SKM-1 (cell line): ENCODE measurements around the gene KRTAP2-1.
"Not testable (repeated sequence)": the region's sequence is repeated elsewhere in the genome, so short reads cannot be mapped to it uniquely, and the experiment has no call there.

Experiments
- DNase-seq: peaks from one replicate; lab custom pipeline; 2025; ENCODE audit not compliant: unreplicated experiment; lab: John Stamatoyannopoulos, UW

Gene KRTAP2-1

GRCh38 chr17:41013606-41014005, 33.5 kb downstream of the KRTAP2-1 start:
- no peak for DNase-seq

- DNase-seq = no peak
Measured at GRCh38 chr17:41013181-41013580, 33.9 kb downstream of the KRTAP2-1 start.

- no peak for DNase-seq
Measured at GRCh38 chr17:41012326-41013120, 34.6 kb downstream of the KRTAP2-1 start.

GRCh38 chr17:41010441-41010840, 36.7 kb downstream of the KRTAP2-1 start:
- DNase-seq = no peak

- no peak for DNase-seq
Measured at GRCh38 chr17:41009936-41010335, 37.2 kb downstream of the KRTAP2-1 start.

GRCh38 chr17:41009301-41009760, 37.8 kb downstream of the KRTAP2-1 start:
- no peak for DNase-seq

- no peak for DNase-seq
Measured at GRCh38 chr17:41008811-41009210, 38.3 kb downstream of the KRTAP2-1 start, which contains the start of gene KRTAP3-1. Gene KRTAP3-1, minus strand, starts transcription at chr17:41009128. Its CDS starts 54 bp downstream, at chr17:41009074.

GRCh38 chr17:41004397-41004796, 42.7 kb downstream of the KRTAP2-1 start:
- no peak for DNase-seq

- DNase-seq = no peak
Measured at GRCh38 chr17:41003926-41004325, 43.2 kb downstream of the KRTAP2-1 start.

- no peak for DNase-seq
Measured at GRCh38 chr17:41002814-41003213, 44.3 kb downstream of the KRTAP2-1 start.

- DNase-seq = no peak
Measured at GRCh38 chr17:41001795-41002194, 45.3 kb downstream of the KRTAP2-1 start.

- not testable (repeated sequence) for DNase-seq
Measured at GRCh38 chr17:40999563-40999962, 47.6 kb downstream of the KRTAP2-1 start, which contains the start of gene KRTAP3-2. Gene KRTAP3-2, minus strand, starts transcription at chr17:40999906. Its CDS starts 53 bp downstream, at chr17:40999853.

GRCh38 chr17:40997361-40997760, 49.8 kb downstream of the KRTAP2-1 start:
- DNase-seq = no peak

- no peak for DNase-seq
Measured at GRCh38 chr17:40996829-40997228, 50.3 kb downstream of the KRTAP2-1 start.
